CD4-positive, alpha-beta T cell treated with Interleukin-2 at 100 ng/mL for 4 hours (primary cell): ENCODE measurements around the gene HDLBP.

Experiments used
- DNase-seq: peaks from one replicate; pipeline ENCODE4 v3.0.0-alpha.2; 2020; ENCODE audit warnings: low spot score

HDLBP gene

GRCh38 chr2:241191081-241191480 lies 124.4 kb downstream of the HDLBP start:
- no peak for DNase-seq

- DNase-seq: no peak
Measured at GRCh38 chr2:241190291-241190981, 125.0 kb downstream of the HDLBP start.

GRCh38 chr2:241189856-241190201 lies 125.6 kb downstream of the HDLBP start:
- no peak for DNase-seq

GRCh38 chr2:241189093-241189855 lies 126.2 kb downstream of the HDLBP start:
- no peak for DNase-seq

DNA sequence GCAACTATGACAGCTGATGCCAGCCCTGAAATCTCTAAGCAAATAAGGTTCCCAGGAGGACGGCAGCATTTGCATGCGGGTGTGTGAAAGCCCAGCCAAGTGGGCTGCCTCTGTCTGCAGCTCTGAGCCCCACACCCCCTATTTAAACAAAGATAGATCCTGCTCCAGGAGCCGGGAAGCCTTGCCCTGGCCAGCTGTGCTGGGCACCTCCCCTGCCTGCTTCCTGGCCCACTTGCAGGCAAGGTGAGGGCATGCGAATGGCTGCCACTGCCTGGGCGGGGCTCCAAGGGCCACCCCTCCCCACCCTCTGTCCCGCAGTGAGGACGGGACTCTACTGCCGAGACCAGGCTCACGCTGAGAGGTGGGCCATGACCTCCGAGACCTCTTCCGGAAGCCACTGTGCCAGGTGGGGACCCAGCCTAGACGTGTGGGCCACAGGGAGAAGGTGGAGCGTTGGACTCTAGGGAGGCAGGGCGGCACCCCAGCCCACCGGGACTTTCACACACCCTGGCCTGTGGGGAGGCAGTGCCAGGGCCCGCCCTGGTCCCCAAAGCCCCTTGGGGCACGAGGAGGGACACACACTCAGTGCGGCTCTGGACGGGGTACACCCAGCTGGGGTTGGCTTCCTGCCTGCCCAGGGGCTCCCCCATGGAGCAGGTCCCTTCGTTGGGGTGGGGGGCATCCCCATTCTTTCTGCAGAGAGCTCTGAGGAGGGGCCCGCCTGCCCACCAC lies 126.9 kb downstream of the HDLBP start, which contains the start of gene ANO7:
Gene ANO7, plus strand, starts transcription at position 317 of the 732 bp plus-strand sequence. CDS start 1,387 bp downstream, outside the sequence.
- DNase-seq: no peak

- DNase-seq: no peak
Measured at GRCh38 chr2:241187918-241188234, 127.6 kb downstream of the HDLBP start.

DNA sequence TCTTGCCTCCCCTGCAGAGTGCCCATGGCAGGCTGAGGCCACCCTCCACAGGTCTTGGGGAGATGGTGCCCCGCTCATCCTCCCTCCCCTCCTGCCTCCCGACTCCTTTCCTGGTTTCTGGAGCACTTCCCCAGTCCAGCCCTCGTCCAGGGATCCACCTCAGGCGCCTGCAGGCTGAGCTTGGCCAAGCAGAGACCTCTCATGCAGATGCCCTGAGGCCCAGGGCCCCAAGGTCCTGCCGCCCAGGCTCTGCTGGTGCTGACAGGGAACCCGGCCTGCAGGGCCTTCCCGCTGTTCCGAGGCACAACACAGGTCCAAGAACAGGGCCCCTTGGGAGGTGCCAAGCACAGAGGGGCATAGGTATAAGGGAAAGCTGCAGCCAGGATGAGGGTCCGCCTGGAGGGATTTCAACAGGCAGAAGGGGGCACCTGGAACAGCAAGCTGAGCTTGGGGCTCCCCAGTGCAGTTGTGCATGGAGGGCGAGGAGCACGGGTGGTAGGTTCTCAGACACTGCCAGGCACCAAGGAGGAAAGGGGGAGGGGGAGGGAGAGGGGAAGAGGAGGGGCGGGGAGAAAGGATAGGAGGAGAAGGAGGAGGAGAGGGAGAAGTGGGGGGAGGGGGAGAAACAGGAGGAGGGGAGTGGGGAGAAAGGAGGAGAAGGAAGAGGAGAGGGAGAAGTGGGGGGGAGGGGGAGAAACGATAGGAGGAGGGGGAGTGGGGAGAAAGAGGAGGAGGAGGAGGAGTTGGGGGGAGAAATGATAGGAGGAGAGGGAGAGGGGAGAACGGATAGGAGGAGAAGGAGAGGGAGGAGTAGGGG lies 128.2 kb downstream of the HDLBP start:
- no peak for DNase-seq

DNA sequence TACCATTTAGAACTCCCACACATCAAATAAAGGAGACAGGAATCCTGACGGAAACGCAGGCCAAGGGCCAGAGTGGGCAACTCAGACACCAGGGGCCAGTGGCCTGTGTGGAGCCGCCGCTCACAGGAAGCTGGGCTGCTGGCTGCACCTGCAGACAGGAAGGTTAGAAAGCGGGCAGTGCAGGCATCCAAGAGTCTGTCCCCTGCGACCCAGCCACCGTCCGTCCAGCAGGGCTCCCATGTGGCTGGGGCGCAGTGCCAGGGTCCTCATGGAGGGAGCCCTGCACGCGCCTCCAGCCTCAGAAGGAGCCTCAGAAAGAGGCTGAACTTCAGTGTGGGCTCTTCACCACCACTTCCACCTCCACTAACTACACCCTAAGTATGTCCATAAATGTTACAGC lies 129.5 kb downstream of the HDLBP start:
- DNase-seq: no peak

GRCh38 chr2:241184901-241185300 lies 130.6 kb downstream of the HDLBP start:
- DNase-seq: no peak

DNA sequence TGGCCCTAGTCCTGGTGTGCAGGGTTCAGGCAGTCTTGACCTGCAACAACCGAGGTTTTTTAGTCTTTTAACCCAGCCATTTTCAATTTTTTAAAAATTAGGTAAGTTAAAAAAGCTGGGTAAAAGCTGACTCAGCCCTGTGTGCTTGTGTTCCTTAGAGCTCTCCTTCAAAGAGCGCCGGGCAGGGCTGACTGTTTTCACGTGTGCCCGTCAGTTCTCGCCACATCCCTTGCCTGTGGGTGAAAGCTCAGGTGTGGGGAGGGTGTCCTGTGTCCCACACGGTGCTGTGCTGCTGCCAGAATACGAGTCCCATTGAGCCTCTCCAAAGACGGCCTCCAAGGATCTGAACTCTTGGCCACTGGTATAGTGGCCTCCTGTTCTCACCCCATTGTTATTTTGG lies 132.3 kb downstream of the HDLBP start:
- no peak for DNase-seq

DNA sequence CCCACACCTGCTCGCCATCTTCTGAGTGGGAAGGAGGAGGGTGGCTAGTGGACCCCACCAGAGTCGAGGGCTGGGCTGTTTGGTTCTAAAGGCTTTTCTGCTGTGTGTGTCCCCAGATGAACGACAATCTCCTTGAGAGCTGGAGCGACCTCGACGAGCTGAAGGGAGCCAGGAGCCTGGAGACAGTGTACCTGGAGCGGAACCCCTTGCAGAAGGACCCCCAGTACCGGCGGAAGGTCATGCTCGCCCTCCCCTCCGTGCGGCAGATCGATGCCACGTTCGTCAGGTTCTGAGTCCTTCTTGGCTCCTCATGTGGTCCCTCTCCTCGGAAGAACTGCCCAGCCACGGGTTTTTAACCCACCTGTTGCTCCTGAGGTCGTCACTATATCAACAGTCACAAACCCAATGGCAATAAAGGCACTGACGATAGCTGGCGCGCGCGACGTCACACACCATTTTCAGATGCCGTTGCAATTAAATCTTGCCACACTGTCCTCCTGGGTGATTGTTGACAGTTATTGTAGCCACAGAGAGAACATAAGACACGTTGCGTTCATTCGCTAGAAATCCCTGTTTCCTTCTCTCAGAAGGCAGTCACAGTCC lies 132.8 kb downstream of the HDLBP start:
- DNase-seq: no peak

- DNase-seq: no peak
Measured at GRCh38 chr2:241182126-241182525, 133.3 kb downstream of the HDLBP start.

GRCh38 chr2:241180495-241180894 lies 135.0 kb downstream of the HDLBP start:
- DNase-seq: no peak

GRCh38 chr2:241179899-241180298 lies 135.6 kb downstream of the HDLBP start:
- no peak for DNase-seq

- DNase-seq: no peak
Measured at GRCh38 chr2:241178961-241179360, 136.5 kb downstream of the HDLBP start.

DNA sequence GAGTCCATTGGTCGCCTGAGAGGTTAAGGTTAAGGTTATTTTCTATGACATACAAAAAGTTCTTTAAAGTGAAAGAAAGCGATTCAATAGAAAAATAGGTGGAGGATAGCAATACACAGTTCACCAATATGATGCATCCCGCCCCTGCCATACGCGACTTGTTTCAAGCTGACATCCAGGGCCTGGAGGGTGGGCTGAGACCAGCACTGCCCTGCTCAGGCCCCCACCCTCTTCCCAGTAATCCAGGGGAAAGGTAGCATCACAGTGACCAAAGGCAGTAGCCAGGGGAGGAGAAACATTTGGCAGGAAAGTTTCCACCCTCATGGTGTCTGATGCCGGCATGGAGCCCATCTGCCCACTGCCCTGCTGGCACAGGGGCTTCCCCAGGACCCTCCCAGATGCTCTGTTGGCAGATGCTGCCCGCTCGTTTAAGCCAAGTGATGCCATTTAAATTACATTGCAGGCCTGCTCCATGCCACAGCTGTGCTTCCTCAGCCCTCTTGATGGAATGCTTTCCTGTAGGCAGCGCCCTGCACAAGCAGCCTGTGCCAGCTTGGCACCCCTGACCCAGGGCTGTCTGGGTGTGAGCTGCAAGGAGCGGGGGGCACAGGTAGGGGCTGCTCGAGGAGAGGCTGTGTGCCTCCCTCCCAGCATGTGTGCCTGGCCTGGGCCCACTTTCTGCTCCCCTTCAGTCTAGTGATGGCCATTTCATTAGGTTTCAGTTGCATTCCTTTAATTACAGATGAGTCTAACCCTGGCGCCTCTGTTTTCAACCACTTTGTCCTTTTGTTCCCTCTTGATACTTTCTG lies 137.7 kb downstream of the HDLBP start:
- DNase-seq: no peak
